ENCODE results near the gene FER. TPM values are rescaled to one million over a fixed set of nuclear protein-coding genes. Genes with fewer than 3 reads are reported as not detected.

Gene FER
- total RNA-seq, 1 experiment from 2014 or later: 18.0 TPM

- Histone ChIP-seq H3K27me3 (ENCODE audit: insufficient read depth, low read length) (no peaks in the 10 kb centered on the region), H2AFZ (ENCODE audit: low read length) (no peak overlapping the region), H3K9ac (ENCODE audit: extremely low read depth, insufficient read length, low read length) (peak overlapping the region; percentile 64), H2BK20ac (ENCODE audit: low read depth, low read length, poor library complexity, severe bottlenecking) (no peak overlapping the region), H3K4me2 (ENCODE audit: insufficient read depth, insufficient read length, low read length) (peak overlapping the region; percentile 100), H3K27ac (ENCODE audit: insufficient read length, low read depth, low read length) (no peak overlapping the region), H3K4ac (ENCODE audit: low read depth, low read length) (no peak overlapping the region), H3K14ac (ENCODE audit: insufficient read depth, low read length) (no peak overlapping the region), H3K79me1 (ENCODE audit: insufficient read depth, low read depth, low read length, poor library complexity, severe bottlenecking) (no peaks in the 10 kb centered on the region), H2BK15ac (ENCODE audit: low read depth, low read length) (no peak overlapping the region), H3K23me2 (ENCODE audit: insufficient read length, low read depth, low read length, poor library complexity, severe bottlenecking) (peaks cover 14% of the 10 kb centered on the region), H3K56ac (ENCODE audit: insufficient read length, low read depth, low read length) (no peak overlapping the region), H2BK5ac (ENCODE audit: insufficient read length, low read length) (no peak overlapping the region), H4K5ac (ENCODE audit: insufficient read length, low read depth, low read length) (no peak overlapping the region), H2BK120ac (ENCODE audit: low read depth, low read length, poor library complexity, severe bottlenecking) (no peak overlapping the region), H3T11ph (ENCODE audit: low read length) (no peak overlapping the region), H2BK12ac (ENCODE audit: insufficient read length, low read depth, low read length) (no peak overlapping the region), H2AK5ac (ENCODE audit: insufficient read length, low read length) (no peak overlapping the region), H4K8ac (replicated peaks; ENCODE audit: insufficient read length, low read depth, low read length) (no peak overlapping the region), H3K79me2 (ENCODE audit: insufficient read depth, low read length) (no peaks in the 10 kb centered on the region), H3K4me1 (ENCODE audit: insufficient read depth, low read length) (no peaks in the 10 kb centered on the region; the same call in 1 of the 2 replicates), H3K23ac (ENCODE audit: insufficient read length, low read depth, low read length) (no peak overlapping the region), H3K9me3 (ENCODE audit: control insufficient read depth, low read depth, low read length) (no peaks in the 10 kb centered on the region), H3K18ac (ENCODE audit: insufficient read length, low read depth, low read length) (peak overlapping the region; percentile 69), H4K91ac (ENCODE audit: insufficient read length, low read depth, low read length) (no peak overlapping the region), H4K20me1 (ENCODE audit: control insufficient read depth, insufficient read depth, insufficient read length) (no peaks in the 10 kb centered on the region)
- H3K36me3 Mint-ChIP-seq (ENCODE audit: insufficient read depth in 1 of 3, low read depth in 3 of 3): no peaks in the 10 kb centered on the region; a peak in 1 of 7 replicates
- no CpG with 5 or more reads among the region's 14 CpGs for WGBS (ENCODE audit: extremely low coverage, insufficient read length, low lambda C conversion rate)
- H3K27me3 Mint-ChIP-seq (ENCODE audit: low read depth): no peaks in the 10 kb centered on the region
- no peaks in the 10 kb centered on the region for H3K9me3 Mint-ChIP-seq
- H3K4me3 Mint-ChIP-seq: peak overlapping the region; percentile 82 to 88
- DNase-seq: no peak
- H3K27ac Mint-ChIP-seq: peak overlapping the region; percentile 2 to 99 (median 55); a peak in 6 of 7 replicates
- peaks cover 31 to 37% of the 10 kb centered on the region in 2 experiments for H3K4me1 Mint-ChIP-seq
- TF ChIP-seq, protein P1, sequence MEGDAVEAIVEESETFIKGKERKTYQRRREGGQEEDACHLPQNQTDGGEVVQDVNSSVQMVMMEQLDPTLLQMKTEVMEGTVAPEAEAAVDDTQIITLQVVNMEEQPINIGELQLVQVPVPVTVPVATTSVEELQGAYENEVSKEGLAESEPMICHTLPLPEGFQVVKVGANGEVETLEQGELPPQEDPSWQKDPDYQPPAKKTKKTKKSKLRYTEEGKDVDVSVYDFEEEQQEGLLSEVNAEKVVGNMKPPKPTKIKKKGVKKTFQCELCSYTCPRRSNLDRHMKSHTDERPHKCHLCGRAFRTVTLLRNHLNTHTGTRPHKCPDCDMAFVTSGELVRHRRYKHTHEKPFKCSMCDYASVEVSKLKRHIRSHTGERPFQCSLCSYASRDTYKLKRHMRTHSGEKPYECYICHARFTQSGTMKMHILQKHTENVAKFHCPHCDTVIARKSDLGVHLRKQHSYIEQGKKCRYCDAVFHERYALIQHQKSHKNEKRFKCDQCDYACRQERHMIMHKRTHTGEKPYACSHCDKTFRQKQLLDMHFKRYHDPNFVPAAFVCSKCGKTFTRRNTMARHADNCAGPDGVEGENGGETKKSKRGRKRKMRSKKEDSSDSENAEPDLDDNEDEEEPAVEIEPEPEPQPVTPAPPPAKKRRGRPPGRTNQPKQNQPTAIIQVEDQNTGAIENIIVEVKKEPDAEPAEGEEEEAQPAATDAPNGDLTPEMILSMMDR (conservative IDR thresholded peaks at IDR 0.05): no peak
Measured at GRCh38 chr5:108728566-108729241, 19.0 kb upstream of the FER start.
